ENCODE measurements around the gene EEF1A1.
"Not testable (repeated sequence)": the region's sequence is repeated elsewhere in the genome, so short reads cannot be mapped to it uniquely, and the experiment has no call there.

Gene EEF1A1

DNA sequence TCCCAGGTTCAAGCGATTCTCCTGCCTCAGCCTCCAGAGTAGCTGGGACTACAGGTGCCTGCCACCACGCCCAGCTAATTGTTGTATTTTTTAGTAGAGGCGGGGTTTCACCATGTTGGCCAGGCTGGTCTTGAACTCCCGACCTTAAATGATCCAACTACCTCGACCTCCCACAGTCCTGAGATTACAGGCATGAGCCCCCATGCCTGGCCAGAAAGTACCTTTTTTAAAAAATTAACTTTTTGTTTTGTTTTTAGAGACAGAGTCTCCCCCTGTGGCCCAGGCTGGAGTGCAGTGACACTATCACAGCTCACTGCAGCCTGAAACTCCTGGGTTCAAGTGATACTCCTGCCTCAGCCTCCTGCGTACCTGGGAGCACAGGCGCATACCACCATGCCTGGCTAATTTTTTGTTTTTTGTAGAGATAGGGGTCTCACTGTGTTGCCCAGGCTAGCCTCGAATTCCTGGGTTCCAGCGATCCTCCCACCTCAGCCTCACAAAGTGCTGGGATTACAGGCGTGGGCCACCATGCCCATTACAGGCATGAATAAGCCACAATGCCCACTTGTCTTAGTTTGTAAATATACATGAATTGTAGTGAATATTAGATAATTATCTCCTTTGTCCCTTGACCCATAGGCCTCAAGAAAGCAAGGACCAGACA, 17.4 kb upstream of the EEF1A1 start:
- DNase-seq (ENCODE audit: low read depth in 2 of 2, low spot score in 1 of 2), result no peak

DNA sequence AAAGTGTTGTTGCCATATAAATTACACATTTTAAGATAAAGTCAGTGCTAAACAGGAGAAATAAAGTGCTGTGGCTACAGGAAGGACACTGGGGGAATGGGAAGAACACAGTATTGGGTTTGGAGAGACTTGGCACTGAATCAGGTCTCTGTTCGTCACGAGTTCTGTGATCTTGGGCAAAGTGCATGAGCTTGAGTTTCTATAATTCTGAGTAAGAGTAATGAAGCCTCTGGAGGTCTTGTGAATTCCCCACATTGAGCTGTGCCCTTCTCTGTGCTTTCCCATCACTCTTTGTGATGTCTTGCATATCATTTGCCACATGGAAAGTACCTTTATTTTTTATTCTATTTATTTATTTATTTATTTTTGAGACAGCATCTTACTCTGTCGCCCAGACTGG, 16.8 kb upstream of the EEF1A1 start:
- no peak for DNase-seq (ENCODE audit: low read depth in 2 of 2, low spot score in 1 of 2)

DNA sequence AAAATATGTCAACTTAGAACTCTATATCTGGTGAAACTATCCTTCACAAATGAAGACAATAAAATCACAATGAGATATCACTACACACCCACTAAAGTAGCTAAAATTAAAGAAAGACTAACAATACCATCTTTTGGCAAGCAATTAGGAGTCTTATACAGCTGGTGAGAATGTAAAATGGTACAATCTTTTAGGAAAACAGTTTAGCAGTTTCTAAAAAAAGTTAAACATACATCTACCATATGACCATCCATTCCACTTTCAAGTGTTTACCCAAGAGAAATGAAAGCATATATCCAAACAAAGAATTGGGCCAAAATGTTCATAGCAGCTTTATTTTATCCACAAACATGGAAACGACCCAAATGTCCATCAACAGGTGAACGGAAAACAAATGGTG, 13.8 kb upstream of the EEF1A1 start:
- no peak for DNase-seq (ENCODE audit: low read depth in 2 of 2, low spot score in 1 of 2)

DNA sequence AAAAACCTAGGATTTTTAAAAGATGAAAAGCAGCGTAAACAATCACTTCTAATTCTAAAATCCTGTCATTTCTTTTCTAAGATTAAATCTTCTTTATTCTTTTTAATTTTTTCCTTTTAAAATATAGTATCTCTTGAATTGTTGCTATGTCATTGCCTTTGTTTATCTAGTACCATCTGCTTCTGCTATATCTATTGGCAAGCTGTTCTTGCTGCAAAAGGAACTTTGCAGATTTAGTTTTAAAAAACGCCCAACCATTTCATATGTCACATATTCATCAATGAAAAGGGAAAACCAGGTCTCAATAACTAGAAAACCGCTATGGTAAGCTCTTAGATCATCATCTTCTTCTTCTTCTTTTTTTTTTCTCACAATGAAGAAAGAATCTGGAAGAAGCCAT, 11.5 kb upstream of the EEF1A1 start:
- DNase-seq (ENCODE audit: low read depth in 2 of 2, low spot score in 1 of 2), result no peak

DNA sequence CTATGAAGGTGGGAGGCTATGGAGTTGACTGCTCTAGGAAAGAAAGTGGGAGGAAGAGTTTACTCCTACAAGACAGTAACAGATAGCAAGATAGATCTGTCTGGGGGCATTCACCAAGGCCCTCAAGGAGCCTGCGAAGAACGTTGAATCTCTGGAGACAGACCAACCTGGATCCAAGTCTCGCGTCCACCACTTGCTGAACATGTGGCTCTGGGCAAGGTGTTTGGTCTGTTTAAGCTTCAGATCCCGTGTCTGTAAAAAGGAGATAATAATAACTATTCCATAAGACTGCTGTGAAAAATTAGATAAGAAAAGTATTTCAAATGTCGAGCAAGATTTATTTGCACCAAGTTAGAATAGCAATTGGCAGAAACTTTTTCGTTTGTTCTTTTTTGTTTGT, 8.1 kb upstream of the EEF1A1 start:
- no peak for DNase-seq (ENCODE audit: low read depth in 2 of 2, low spot score in 1 of 2)

DNA sequence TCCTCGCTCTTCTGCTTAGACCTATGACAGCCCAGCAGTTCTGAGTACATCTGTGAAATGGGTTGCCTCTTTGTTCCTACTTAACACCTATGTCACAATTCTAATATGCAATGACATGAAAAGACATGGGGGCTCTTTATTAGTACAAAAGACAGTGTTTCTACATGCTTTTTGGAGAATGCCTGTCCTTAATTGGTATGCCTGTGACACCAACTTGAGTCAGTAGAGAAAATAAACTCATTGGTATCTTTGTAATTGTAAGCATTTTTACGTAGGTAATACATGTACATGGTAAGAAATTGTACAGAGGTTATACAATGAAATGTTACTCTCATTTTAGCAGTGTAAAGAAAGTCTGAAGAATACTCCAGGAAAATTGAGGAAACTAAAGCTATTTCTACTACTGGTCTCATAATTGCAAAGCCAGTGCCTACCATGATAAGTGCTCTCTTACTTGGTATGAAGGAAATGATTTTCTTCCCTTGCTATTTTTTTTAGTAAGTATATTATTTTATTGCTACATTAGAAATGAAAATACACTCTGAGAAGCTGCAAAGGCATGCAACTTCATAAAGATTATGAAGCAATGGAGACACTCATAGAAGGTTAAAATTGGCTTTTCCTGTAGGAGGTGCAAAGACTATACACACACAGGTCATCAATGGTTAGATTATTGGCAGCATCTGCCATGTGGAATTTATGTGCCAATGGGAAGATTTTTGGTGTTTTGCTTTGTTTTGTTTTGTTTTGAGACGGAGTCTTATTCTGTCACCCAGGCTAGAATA, 4.9 kb upstream of the EEF1A1 start:
- DNase-seq (ENCODE audit: low read depth in 2 of 2, low spot score in 1 of 2), result no peak

DNA sequence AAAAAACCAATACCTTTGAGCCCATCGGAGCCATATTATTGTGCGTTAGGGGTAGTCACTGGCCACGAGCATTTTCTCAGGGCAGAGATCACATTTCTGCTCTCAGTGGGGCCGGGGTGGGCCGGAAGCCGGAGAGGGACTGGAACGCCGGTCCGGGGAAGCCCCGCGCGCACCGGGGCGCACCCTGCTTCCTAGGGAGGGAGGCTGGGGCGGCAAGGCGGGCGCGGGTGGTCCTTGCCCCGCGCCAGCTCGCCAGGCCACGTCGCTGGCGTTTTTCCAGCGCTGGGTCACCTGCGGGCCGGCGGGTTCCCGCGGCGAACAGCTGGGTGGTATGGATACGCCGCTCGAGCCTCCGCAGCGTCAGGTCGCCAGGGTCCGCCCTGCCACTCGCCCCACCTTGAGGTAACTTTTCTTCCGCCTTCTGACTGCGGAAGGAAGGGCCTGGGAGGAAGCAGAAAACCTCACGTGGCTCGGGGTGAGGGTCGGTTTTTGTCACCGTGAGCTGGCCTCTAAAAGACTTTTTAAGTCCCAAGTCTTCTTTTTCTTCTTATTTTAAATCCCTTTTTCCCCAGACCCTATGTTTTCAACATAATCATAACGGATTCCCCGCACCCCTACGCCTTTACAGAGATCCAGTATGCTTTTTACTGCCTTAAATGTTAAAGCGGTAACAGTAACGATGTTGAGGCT, 2.7 kb upstream of the EEF1A1 start:
- DNase-seq (ENCODE audit: low read depth in 2 of 2, low spot score in 1 of 2), result peak; percentile 53 to 67

DNA sequence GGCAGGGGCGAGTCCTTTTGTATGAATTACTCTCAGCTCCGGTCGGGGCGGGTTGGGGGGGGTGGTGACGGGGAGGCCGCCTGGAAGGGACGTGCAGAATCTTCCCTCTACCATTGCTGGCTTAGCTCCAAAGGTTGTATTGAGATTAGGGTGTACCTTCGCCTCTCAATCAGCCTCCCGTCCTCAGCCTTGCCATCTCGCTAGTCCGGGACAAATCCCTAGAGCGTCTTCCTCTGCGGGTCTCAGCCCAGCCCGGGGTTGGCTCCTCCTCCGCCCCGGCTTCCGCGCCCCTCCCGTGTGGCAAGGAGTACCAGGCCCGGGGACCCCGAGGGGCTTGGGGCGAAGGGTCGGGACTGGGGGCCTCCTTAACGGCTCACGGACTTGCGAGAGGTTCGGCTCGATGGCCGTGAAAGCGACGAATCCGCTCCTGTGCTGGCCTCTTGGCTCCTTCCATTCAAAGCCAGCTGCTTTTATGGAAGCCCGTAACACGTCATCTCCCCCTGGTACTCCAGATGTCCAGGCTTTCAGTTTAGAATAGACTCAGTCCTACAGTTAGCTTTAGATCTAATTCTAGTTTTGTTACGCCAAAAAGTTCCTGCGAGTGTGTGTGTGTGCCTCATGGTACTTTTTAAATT, 636 bp upstream of the EEF1A1 start:
- peak; percentile 41 to 55 for DNase-seq (ENCODE audit: low read depth in 2 of 2, low spot score in 1 of 2)

DNA sequence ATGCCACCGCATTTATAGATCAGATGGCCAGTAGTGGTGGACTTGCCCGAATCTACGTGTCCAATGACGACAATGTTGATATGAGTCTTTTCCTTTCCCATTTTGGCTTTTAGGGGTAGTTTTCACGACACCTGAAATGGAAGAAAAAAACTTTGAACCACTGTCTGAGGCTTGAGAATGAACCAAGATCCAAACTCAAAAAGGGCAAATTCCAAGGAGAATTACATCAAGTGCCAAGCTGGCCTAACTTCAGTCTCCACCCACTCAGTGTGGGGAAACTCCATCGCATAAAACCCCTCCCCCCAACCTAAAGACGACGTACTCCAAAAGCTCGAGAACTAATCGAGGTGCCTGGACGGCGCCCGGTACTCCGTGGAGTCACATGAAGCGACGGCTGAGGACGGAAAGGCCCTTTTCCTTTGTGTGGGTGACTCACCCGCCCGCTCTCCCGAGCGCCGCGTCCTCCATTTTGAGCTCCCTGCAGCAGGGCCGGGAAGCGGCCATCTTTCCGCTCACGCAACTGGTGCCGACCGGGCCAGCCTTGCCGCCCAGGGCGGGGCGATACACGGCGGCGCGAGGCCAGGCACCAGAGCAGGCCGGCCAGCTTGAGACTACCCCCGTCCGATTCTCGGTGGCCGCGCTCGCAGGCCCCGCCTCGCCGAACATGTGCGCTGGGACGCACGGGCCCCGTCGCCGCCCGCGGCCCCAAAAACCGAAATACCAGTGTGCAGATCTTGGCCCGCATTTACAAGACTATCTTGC, 725 bp downstream of the EEF1A1 start:
- peak; percentile 63 to 69 for DNase-seq (ENCODE audit: low read depth in 2 of 2, low spot score in 1 of 2)

DNA sequence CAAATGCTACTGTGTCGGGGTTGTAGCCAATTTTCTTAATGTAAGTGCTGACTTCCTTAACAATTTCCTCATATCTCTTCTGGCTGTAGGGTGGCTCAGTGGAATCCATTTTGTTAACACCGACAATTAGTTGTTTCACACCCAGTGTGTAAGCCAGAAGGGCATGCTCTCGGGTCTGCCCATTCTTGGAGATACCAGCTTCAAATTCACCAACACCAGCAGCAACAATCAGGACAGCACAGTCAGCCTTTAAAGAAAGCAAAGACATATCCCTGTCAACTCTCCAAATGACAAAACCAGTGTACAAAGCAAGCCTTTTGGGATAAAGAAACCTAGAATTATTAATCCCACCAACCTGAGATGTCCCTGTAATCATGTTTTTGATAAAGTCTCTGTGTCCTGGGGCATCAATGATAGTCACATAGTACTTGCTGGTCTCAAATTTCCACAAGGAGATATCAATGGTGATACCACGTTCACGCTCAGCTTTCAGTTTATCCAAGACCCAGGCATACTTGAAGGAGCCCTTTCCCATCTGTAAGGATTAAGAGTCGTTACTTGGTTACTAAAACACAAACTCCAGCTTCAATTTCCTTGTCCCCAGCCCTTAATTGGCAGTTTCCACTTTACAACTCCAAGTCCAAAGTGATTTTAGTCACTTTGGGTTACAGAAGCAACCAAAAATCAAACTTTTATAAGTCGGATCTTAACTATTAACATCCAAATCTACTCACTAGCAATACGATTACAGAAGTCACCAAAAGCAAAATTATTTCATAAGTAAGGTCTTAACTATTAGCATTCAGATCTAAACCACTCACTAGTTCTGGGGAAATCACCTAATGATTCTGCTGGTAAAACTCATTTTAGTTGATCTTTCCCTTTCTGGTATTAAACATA, 1.6 kb downstream of the EEF1A1 start:
- not testable (repeated sequence) for DNase-seq (ENCODE audit: low read depth in 2 of 2, low spot score in 1 of 2)

DNA sequence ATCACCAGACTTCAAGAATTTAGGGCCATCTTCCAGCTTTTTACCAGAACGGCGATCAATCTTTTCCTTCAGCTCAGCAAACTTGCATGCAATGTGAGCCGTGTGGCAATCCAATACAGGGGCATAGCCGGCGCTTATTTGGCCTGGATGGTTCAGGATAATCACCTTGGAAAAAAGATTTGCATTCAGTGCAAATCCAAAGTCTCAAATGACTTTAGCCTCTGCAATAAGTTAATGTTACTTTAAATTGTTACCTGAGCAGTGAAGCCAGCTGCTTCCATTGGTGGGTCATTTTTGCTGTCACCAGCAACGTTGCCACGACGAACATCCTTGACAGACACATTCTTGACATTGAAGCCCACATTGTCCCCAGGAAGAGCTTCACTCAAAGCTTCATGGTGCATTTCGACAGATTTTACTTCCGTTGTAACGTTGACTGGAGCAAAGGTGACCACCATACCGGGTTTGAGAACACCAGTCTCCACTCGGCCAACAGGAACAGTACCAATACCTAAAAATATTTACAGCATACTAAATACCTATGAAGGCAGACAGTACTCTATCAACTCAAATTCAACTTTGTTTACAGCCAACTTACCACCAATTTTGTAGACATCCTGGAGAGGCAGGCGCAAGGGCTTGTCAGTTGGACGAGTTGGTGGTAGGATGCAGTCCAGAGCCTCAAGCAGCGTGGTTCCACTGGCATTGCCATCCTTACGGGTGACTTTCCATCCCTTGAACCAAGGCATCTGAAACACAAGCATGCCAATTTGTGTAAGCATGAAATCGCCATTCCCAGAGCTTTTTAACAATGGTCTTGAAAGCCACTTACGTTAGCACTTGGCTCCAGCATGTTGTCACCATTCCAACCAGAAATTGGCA, 2.5 kb downstream of the EEF1A1 start:
- not testable (repeated sequence) for DNase-seq (ENCODE audit: low read depth in 2 of 2, low spot score in 1 of 2)

DNA sequence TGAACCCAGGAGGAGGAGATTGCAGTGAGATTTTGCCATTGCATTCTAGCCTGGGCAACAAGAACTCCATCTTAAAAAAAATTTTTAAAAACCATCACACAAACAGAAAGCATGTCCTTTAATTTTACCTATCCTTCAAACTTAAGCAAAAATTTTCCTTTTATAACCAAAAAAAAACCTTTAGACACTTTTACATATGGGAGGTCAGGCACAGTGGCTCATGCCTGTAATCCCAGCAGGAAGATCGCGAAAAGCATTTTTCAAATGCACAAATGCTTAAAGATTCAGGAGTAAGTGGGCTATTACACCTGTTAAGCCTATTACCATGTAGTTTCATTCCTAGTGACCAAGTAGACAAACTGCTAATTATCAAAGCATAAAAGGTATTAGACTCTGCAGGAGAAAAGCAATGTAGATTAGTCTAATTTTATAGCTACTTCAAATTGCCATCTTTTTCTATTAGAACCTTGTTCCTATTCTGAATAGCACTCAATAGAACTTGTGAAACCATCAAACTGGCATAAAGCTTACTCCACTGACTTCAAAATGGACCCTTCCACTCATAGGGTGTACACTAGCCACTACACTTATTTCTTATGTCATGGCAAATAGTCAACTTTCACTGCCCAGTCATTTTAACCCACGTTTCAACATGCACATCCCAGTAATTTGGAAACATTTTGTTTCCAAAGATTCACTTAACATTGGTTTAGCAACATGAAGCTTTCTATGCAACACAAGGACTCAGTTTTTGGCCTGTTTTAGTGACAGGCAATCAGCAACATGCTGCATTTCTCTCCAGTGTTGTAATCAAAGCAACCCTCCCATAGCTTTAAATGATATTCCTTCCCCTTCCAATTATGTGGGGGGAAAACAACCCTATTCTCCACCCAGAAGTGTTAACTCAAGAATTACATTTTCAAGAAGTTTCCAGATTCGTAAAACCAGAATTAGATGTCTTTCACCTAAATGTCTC, 4.0 kb downstream of the EEF1A1 start:
- no peak for DNase-seq (ENCODE audit: low read depth in 2 of 2, low spot score in 1 of 2)

DNA sequence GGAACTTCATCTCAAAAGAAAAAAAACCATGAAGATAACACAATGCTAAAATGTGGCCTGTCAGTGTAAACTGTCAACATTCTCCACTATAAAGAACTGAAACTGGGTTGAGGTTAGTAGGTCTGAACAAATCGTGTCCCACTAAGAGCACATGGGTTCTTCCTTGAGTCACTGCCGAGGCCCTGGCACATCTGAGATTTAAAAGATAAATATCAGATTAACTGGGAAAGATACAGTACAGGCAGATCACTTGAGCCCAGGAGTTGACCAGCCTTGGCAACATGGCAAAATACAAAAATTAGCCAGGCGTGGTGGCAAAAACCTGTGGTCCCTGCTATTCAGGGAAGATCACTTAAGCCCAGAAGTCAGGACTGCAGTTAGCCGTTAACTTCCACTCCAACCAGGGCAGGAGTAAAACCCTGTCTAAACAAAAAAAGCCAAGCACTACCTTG, 5.6 kb downstream of the EEF1A1 start:
- DNase-seq (ENCODE audit: low read depth in 2 of 2, low spot score in 1 of 2), result no peak

DNA sequence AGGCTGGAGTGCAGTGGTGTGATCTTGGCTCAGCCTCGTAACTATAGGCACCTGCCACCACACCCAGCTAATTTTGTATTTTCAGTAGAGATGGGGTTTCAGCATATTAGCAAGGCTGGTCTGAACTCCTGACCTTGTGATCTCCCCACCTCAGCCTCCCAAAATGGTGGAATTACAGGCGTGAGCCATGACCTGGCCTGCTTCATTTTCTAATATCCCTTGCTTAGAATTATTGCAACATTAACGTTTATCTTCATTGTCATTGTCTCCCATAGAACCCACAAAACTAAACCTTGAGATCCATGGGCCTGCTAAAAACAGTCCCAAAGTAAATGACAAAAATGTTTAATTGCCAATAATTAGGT, 6.1 kb downstream of the EEF1A1 start:
- DNase-seq (ENCODE audit: low read depth in 2 of 2, low spot score in 1 of 2), result no peak

DNA sequence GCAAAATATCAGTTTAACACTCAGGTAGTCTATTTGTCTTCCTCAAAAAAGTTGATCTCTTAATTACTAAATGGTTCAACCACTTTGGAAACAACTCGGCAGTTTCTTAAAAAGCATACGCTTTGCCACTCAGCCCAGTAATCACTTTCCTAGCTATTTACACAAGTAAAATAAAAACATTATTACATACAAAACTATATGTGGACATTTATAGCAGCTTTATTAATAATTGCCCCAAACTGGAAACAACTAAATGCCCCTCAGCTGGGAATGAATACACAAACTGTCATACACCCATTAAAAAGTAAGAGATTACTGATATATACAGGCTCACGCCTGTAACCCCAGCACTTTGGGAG, 7.4 kb downstream of the EEF1A1 start:
- DNase-seq (ENCODE audit: low read depth in 2 of 2, low spot score in 1 of 2), result no peak

DNA sequence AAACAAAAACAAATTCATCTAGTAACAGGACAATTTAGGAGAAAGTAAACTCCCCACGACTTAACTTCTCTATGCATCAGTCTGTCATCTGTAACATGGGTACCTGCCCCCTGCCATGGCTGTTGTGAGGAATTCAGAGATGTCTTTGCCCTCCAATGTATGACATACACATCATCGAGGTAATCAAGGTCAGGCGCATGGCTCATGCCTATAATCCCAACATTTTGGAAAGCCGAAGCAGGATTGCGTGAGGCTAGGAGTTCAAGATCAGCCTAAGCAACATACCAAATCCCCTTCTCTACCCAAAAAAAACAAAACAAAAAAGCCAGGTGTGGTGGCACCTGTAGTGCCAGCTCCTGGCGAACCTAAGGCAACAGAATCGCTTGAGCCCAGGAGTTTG, 9.0 kb downstream of the EEF1A1 start:
- DNase-seq (ENCODE audit: low read depth in 2 of 2, low spot score in 1 of 2), result no peak

DNA sequence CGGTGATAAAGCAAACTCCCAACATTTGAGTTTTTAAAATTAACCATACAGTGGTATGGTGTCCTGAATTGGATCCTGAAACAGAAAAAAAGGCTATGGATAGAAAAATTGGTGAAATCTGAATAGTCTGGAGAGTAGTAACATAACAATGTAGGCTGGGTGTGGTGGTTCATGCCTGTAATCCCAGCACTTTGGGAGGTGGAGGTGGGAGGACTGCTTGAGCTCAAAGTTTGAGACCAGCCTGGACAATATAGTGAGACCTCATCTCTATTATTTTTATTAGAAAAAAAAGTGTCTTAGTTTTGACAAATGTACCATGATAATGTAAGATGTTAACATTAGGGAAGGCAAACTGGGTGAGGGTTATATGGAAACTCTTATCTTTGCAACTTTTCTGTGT, 11.0 kb downstream of the EEF1A1 start:
- no peak for DNase-seq (ENCODE audit: low read depth in 2 of 2, low spot score in 1 of 2)

DNA sequence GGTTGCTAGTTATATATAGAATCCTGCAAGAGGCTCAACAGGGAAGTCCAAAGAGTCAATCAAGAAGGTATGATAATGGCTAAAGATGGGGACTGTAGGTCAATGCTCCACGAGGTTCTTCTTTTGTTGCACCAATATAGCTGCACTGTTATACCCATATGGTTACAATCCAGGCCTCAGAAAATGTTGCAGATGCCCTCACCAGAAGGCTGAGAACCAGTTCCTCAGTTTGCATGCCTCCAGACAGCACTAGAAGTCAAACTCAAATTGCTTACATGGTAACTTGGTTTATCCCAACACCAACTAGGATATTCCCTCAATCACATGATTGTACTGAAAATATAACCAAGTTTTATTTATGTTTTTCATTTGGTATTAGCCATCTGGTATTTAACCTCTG, 12.1 kb downstream of the EEF1A1 start:
- DNase-seq (ENCODE audit: low read depth in 2 of 2, low spot score in 1 of 2), result no peak
